Ovary (tissue), 9 donors: Measurements from ENCODE around the gene FXYD4. TPM values are rescaled to one million over a fixed set of nuclear protein-coding genes. Genes with fewer than 3 reads are reported as not detected.

Experiments used
- DNase-seq, 5 donors: peaks; one replicate each; pipeline ENCODE4 v3.0.0-alpha.2; 2019 to 2020
- H3K27ac ChIP-seq, 2 donors: fragments of 200-600 bp; one replicate each; pipeline versions ENCODE4 v1.5.1 to v1.8.0; 2019 to 2022
- H3K27me3 ChIP-seq: fragments of 200-600 bp; one replicate; pipeline ENCODE4 v1.8.0; 2022
- H3K36me3 ChIP-seq: fragments of 200-600 bp; sonication (generic); one replicate; pipeline ENCODE4 v1.5.1; 2019
- H3K4me1 ChIP-seq: one replicate; pipeline ENCODE4 v1.8.1; 2013; ENCODE audit warnings: mild to moderate bottlenecking, moderate library complexity; ENCODE audit not compliant: insufficient read depth
- H3K4me3 ChIP-seq: fragments of 200-600 bp; sonication (generic); one replicate; pipeline ENCODE4 v1.5.1; 2017
- H3K9me3 ChIP-seq, 2 donors: fragments of 200-600 bp in 1 of 2; sonication (generic) in 1 of 2; one replicate each; pipeline versions ENCODE4 v1.5.1 to v1.8.1; 2013 to 2019; ENCODE audit warnings: mild to moderate bottlenecking in 1 of 2, moderate library complexity in 1 of 2
- EP300 ChIP-seq: sonication (generic); formaldehyde crosslinking; IDR thresholded peaks from one replicate; pipeline ENCODE4 v1.6.1; 2017; ENCODE audit warnings: antibody characterized with exemption
- POLR2A ChIP-seq: fragments of 450-650 bp; IDR thresholded peaks from one replicate; pipeline ENCODE4 v1.6.1; 2017; ENCODE audit warnings: antibody characterized with exemption, mild to moderate bottlenecking, moderate library complexity
- WGBS, 3 donors: extraction: QIAGEN DNeasy Blood & Tissue Kit in 1 of 3; methylation state at CpG; one replicate each; pipeline versions ENCODE4 v1.1.5 to v1.1.7; 2013 to 2017; 5-methylcytosine and 5-hydroxymethylcytosine counted together
- intact Hi-C, 4 donors: fragments of 100-400 bp; cut with DNase I; formaldehyde crosslinking; loops; one replicate each; pipeline versions ENCODE4 v1.11.0 to v1.15.1; 2022 to 2023
- polyA plus RNA-seq, 2 donors: library from polyadenylated mRNA; stranded (reverse); fragments of 200-250 nt in 1 of 2; fragments of 350-450 nt in 1 of 2; fragmentation: Illumina TruSeq in 1 of 2; extraction: RNeasy Lipid Tissue Mini Kit (QIAGEN cat#74804) in 1 of 2; gene quantifications; one replicate each; pipeline ENCODE4 v1.2.3, GENCODE V29; 2013 to 2014
- total RNA-seq, 7 donors: library from RNA; depleted of rRNA in 2 of 7; stranded (reverse); fragments of >200 nt in 2 of 7; fragmentation: NEBNext Ultra II Directional in 3 of 7; extraction: Animal tissue kit (Norgen Biotek cat#: 25700) in 3 of 7; gene quantifications; one replicate each; pipeline versions ENCODE4 v1.1.0 to v1.2.4, GENCODE V29; 2016 to 2023
- TF ChIP-seq, protein P1 (sequence below), 3 donors: fragments of 450-650 bp in 2 of 3; fragments of 200-600 bp in 1 of 3; IDR thresholded peaks; one replicate each; pipeline versions ENCODE4 v1.5.1 to v1.8.0; 2016 to 2022; ENCODE audit warnings: antibody characterized with exemption in 3 of 3, mild to moderate bottlenecking in 1 of 3
- donor health status: DM: no; HTN: no; CAD: no; lungs with moderate emphysema.
- donor health status: DM: no; HTN: no; CAD: no.
- donor health status: Bipolar disorder and iron deficiency.
- donor health status: DM: yes; HTN: yes; CAD: no.
- donor health status: DM: no; HTN: no; CAD: no.
- donor health status: DM: yes; HTN: yes; CAD: no.

The FXYD4 gene
- total and polyA plus RNA-seq, 9 donors = not detected

DNA sequence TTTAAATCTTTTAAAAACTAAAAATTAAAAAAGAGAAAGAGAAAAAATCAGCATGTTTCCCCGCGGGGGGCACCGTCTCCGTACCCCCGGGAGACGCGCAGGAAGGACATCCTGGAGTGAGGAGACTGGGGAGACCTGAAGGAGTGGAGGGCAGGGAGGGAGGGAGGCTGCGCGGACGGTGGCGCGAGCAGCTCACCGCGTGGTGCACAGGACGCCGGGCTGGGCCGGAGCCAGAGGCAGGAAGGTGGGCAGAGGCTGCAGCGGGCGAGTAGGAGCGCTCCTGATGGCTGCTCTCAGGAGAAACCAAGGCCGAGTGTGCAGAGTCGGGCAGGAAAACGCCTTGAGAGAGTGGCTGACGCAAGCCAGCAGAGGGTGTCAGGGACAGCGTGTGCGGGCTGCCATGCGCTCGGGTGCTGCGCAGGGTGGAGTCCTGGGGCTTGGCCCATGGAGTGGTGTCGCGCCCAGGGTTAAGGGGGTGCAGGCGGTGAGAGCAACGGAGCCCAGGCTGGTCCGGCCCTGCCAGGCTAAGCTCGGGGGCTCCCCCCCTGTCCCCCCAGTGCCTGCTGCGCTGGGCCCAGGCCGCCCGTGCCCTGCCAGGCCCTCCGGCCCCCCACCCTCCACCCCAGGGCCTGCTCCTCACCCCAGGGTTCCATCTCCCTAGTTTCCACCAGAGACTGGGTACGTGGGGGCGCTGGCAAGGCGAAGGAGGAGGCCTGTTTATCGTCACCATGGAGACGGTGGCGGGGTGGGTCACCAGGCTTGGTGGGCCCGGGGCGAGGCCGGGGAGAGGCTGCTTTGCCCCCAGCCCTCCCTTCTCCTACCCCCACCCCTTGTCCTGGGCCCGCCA, 28.9 kb upstream of the FXYD4 start:
- Histone ChIP-seq H3K9me3 (no peaks in the 10 kb centered on the region), H3K27me3 (no peaks in the 10 kb centered on the region), H3K4me3 (no peak overlapping the region), H3K36me3 (no peaks in the 10 kb centered on the region), H3K27ac (no peak overlapping the region), H3K4me1 (no peaks in the 10 kb centered on the region)
- DNase-seq = no peak
- no peak for TF ChIP-seq POLR2A
- TF ChIP-seq EP300 = no peak
- TF ChIP-seq, protein P1, sequence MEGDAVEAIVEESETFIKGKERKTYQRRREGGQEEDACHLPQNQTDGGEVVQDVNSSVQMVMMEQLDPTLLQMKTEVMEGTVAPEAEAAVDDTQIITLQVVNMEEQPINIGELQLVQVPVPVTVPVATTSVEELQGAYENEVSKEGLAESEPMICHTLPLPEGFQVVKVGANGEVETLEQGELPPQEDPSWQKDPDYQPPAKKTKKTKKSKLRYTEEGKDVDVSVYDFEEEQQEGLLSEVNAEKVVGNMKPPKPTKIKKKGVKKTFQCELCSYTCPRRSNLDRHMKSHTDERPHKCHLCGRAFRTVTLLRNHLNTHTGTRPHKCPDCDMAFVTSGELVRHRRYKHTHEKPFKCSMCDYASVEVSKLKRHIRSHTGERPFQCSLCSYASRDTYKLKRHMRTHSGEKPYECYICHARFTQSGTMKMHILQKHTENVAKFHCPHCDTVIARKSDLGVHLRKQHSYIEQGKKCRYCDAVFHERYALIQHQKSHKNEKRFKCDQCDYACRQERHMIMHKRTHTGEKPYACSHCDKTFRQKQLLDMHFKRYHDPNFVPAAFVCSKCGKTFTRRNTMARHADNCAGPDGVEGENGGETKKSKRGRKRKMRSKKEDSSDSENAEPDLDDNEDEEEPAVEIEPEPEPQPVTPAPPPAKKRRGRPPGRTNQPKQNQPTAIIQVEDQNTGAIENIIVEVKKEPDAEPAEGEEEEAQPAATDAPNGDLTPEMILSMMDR (IDR thresholded peaks at IDR 0.05) = no peak
- 85 to 90% (median 88%) methylated on average over 40 to 49 of the region's 49 CpGs for whole genome bisulfite sequencing, 3 donors
- intact Hi-C loops = loop anchor here in 2 of 4 donors (5.0 to 10.0 kb wide), 2 partner anchors 48 to 50 kb away; no protein-coding TSS in a partner anchor

DNA sequence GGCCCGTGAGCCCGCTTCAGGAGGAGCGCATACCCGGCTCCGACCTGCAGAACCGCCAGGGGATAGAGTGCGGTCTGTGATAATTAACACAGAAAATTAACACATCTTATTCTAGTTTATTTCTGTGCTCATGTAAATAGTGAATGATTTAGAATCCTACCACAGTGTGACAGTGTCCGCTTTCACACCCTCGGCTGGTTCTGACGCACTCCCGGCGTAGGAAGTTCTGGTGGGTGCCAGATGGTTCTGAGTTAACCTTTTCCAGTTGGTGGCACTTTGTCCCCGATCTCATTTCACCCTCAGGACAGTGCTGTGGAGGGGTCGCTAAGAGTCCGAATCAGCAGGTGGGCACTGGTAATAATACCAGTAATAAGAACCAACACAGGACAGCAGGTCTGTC, 28.3 kb upstream of the FXYD4 start:
- Histone ChIP-seq H3K4me1 (no peaks in the 10 kb centered on the region), H3K36me3 (no peaks in the 10 kb centered on the region), H3K27me3 (no peaks in the 10 kb centered on the region), H3K27ac (no peak overlapping the region), H3K4me3 (no peak overlapping the region), H3K9me3 (no peaks in the 10 kb centered on the region)
- WGBS, 3 donors = 91 to 93% (median 92%) methylated on average over 15 of the region's 15 CpGs
- TF ChIP-seq, protein P1 (IDR thresholded peaks at IDR 0.05) = no peak
- TF ChIP-seq EP300 (no peak), POLR2A (no peak)
- intact Hi-C loops = loop anchor here in 2 of 4 donors (5.0 to 10.0 kb wide), 2 partner anchors 48 to 51 kb away; no protein-coding TSS in a partner anchor
- no peak for DNase-seq

DNA sequence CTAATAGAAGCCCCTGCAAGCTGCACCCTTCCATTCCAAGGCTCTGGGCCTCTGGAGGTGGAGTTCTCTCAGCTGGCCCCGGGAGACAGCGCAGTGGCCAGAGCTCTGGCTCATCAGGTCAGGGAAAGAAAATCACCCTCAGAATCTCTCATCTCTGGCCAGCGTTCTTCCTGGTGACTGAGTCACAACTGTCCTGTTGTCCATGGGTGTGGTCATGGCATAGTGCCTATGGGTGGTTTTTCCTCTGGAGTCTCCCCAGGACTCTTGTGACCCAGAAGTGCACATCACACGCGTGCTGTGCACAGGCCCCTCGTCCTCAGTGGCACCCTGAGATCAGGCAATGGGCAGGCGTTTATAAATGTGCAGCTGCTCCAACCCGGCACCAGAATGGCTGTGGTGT, 27.4 kb upstream of the FXYD4 start:
- no peak for DNase-seq
- intact Hi-C loops = loop anchor here in 2 of 4 donors (5.0 to 10.0 kb wide), 2 partner anchors 49 to 52 kb away; no protein-coding TSS in a partner anchor

DNA sequence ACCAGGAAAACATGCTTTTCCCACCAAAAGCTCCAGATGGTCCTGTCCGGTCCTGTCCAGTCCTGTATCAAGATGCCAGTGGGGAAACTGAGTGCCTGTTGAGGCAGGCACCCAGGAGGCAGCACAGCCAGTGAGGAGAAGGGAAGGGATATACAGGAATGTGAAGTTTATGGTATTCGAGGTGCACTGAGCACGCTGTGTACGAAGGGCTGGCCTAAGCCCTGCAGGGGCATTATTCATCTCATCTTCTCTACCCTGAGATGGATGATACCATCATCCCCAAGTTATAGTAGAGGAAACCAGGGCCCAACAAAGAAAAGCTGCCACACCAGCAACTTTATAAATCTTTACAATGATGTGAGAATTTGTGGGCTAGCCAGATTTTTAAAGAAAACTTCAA, 23.4 kb upstream of the FXYD4 start:
- intact Hi-C loops = loop anchor here in 1 of 4 donors (10.0 kb wide), 1 partner anchor 53 kb away; no protein-coding TSS in a partner anchor
- Histone ChIP-seq H3K9me3 (no peaks in the 10 kb centered on the region), H3K4me3 (no peak overlapping the region), H3K4me1 (no peaks in the 10 kb centered on the region), H3K27ac (no peak overlapping the region), H3K27me3 (no peaks in the 10 kb centered on the region), H3K36me3 (no peaks in the 10 kb centered on the region)
- DNase-seq = no peak
- TF ChIP-seq, protein P1 (IDR thresholded peaks at IDR 0.05) = no peak
- TF ChIP-seq EP300 = no peak
- no peak for TF ChIP-seq POLR2A
- WGBS, 3 donors = 80 to 88% (median 85%) methylated on average over 4 of the region's 4 CpGs

More for the DNA sequence above, 27.4 kb upstream of the FXYD4 start:
- WGBS, 3 donors = 79 to 82% (median 81%) methylated on average over 8 of the region's 8 CpGs
- no peaks in the 10 kb centered on the region for H3K36me3 ChIP-seq
- H3K9me3 ChIP-seq = no peaks in the 10 kb centered on the region
- H3K4me1 ChIP-seq = no peaks in the 10 kb centered on the region
- no peaks in the 10 kb centered on the region for H3K27me3 ChIP-seq
- H3K27ac ChIP-seq = no peak overlapping the region
- no peak overlapping the region for H3K4me3 ChIP-seq
- TF ChIP-seq EP300 (no peak), POLR2A (no peak)
- TF ChIP-seq, protein P1 (IDR thresholded peaks at IDR 0.05) = no peak
